ENCODE results near the gene MPP2.

DNA sequence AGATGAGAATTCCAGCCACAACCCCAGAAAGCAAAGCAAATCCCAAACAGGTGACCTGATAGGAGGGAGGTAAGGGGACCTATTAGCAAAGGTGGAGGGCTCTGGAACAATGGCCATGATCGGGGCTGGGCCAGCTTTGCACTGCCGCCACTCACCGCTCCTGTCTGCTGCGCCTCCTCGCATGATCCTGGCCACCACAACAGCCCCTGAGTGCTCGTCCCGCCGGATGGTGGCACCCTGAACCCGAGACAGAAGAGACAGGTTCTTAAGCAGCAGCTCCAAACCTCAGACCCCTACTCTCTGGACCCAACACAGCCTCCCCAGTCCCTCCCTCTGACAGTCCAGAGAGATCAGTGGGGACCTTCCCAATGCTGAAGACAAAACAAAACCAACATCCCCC is 79.7 kb downstream of the MPP2 start:
- TF ChIP-seq, protein P1, sequence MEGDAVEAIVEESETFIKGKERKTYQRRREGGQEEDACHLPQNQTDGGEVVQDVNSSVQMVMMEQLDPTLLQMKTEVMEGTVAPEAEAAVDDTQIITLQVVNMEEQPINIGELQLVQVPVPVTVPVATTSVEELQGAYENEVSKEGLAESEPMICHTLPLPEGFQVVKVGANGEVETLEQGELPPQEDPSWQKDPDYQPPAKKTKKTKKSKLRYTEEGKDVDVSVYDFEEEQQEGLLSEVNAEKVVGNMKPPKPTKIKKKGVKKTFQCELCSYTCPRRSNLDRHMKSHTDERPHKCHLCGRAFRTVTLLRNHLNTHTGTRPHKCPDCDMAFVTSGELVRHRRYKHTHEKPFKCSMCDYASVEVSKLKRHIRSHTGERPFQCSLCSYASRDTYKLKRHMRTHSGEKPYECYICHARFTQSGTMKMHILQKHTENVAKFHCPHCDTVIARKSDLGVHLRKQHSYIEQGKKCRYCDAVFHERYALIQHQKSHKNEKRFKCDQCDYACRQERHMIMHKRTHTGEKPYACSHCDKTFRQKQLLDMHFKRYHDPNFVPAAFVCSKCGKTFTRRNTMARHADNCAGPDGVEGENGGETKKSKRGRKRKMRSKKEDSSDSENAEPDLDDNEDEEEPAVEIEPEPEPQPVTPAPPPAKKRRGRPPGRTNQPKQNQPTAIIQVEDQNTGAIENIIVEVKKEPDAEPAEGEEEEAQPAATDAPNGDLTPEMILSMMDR (IDR thresholded peaks at IDR 0.05; ENCODE audit: low read depth, low read length, missing input control), result no peak
- TF ChIP-seq, protein P2, sequence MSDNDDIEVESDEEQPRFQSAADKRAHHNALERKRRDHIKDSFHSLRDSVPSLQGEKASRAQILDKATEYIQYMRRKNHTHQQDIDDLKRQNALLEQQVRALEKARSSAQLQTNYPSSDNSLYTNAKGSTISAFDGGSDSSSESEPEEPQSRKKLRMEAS (IDR thresholded peaks at IDR 0.05), result no peak
- TF ChIP-seq SP1 (IDR thresholded peaks at IDR 0.05) (no peak), YY1 (IDR thresholded peaks at IDR 0.05) (no peak), TAF1 (conservative IDR thresholded peaks at IDR 0.05) (no peak), GABPA (IDR thresholded peaks at IDR 0.05 in 1 of 2, conservative IDR thresholded peaks at IDR 0.05 in 1 of 2) (no peak), JUND (IDR thresholded peaks at IDR 0.05) (no peak)
- TF ChIP-seq, protein P3, sequence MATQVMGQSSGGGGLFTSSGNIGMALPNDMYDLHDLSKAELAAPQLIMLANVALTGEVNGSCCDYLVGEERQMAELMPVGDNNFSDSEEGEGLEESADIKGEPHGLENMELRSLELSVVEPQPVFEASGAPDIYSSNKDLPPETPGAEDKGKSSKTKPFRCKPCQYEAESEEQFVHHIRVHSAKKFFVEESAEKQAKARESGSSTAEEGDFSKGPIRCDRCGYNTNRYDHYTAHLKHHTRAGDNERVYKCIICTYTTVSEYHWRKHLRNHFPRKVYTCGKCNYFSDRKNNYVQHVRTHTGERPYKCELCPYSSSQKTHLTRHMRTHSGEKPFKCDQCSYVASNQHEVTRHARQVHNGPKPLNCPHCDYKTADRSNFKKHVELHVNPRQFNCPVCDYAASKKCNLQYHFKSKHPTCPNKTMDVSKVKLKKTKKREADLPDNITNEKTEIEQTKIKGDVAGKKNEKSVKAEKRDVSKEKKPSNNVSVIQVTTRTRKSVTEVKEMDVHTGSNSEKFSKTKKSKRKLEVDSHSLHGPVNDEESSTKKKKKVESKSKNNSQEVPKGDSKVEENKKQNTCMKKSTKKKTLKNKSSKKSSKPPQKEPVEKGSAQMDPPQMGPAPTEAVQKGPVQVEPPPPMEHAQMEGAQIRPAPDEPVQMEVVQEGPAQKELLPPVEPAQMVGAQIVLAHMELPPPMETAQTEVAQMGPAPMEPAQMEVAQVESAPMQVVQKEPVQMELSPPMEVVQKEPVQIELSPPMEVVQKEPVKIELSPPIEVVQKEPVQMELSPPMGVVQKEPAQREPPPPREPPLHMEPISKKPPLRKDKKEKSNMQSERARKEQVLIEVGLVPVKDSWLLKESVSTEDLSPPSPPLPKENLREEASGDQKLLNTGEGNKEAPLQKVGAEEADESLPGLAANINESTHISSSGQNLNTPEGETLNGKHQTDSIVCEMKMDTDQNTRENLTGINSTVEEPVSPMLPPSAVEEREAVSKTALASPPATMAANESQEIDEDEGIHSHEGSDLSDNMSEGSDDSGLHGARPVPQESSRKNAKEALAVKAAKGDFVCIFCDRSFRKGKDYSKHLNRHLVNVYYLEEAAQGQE (IDR thresholded peaks at IDR 0.05), result no peak

All from liver (tissue), 3 donors.